GM19455 (cell line): ENCODE results near the gene PCCB.
"Not testable (repeated sequence)": the region's sequence is repeated elsewhere in the genome, so short reads cannot be mapped to it uniquely, and the experiment has no call there.

ENCODE experiments used
- ATAC-seq: cut with Tn5 transposase; IDR thresholded peaks from one replicate; pipeline ENCODE4 v1.9.1; 2021; ENCODE audit not compliant: unreplicated experiment

Gene PCCB

DNA sequence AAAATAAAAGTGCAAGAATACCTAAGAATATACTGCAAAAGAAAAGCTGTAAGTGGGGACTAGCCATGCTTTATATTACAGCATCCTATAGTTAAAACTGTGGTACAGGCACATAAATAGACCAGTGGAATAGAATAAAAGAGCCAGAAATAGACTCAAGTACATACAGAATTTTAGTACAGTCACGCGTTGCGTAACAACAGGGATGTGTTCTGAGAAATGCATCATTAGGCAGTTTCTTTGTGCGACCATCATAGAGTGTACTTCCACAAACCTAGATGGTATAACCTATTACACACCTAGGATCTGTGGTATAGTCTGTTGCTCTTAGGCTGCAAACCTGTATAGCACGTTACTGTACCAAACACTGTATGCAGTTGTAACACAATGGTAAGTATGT lies 61.8 kb downstream of the PCCB start:
- ATAC-seq: no peak

GRCh38 chr3:136326316-136326715 lies 76.2 kb downstream of the PCCB start:
- no peak for ATAC-seq

DNA sequence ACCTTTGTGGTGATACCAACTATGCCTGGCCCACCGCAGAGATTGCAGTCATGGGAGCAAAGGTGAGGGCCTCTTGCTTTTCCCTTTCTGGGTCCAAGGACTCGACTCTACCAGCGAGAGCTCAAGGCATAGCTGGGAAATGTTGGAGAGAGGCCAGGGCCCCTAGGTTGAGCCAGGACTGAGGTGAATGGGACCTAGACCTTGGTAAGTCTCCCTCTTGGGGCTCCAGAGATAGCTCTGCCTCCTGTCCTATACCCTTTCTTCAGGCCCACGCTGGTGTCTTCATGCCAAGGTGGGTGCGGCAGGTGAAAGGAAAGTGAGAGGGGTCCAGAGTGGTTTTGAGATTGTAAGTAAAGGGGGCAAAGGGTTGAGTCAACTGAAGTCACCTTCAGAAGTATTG lies 77.5 kb downstream of the PCCB start:
- ATAC-seq: no peak

DNA sequence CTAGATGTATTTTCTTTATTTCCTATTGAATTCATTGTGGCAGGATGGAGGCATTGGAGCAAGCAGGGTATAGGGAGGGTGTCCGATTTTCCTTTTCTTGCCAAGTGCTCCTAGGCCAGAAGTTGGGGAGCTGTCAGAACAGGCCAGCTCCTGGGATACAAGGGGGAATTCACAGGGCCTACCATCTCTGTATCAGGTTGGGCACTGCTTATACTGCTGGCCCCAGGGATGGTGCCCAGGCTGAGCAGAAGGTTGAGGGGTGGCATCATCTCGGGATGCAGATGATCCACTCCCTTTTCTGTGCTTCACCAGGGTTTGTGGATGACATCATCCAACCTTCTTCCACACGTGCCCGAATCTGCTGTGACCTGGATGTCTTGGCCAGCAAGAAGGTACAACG lies 79.5 kb downstream of the PCCB start:
- ATAC-seq: no peak

DNA sequence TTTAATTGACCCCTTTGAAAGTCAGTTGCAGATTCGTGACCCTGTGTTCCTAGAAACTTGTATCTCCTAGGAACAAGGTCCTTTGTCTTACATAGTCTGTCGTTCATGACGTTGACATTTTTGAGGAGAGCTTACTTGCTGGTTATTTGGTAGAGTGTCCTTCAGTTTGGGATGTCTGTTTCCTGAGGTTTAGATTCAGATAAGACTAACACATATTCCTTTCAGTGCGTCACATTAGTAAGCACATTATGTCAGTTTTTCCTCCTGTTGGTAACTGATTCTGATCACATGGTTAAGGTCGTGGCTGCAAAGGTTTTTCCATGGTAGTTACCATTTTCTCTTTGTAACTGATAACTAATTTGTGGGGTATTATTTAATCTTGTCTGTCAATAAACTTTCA lies 80.8 kb downstream of the PCCB start:
- ATAC-seq: no peak

GRCh38 chr3:136332302-136332701 lies 82.2 kb downstream of the PCCB start:
- no peak for ATAC-seq

GRCh38 chr3:136332776-136333175 lies 82.6 kb downstream of the PCCB start:
- ATAC-seq: no peak

GRCh38 chr3:136334209-136334608 lies 84.1 kb downstream of the PCCB start:
- no peak for ATAC-seq

DNA sequence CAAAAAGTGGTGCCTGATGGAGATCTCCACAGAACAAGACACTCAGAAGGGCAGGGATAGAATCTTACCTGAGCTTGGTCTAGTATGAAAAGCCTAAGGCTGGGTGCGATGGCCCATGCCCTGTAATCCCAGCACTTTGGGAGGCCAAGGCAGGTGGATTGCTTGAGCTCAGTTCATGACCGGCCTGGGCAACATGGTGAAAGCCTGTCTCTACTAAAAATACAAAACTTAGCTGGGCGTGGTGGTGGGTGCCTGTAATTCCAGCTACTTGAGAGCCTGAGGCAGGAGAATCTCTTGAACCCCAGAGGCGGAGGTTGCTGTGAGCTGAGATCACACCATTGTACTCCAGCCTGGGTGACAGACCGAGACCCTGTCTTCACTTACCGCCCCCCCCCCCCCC lies 84.6 kb downstream of the PCCB start:
- ATAC-seq: not testable (repeated sequence)

DNA sequence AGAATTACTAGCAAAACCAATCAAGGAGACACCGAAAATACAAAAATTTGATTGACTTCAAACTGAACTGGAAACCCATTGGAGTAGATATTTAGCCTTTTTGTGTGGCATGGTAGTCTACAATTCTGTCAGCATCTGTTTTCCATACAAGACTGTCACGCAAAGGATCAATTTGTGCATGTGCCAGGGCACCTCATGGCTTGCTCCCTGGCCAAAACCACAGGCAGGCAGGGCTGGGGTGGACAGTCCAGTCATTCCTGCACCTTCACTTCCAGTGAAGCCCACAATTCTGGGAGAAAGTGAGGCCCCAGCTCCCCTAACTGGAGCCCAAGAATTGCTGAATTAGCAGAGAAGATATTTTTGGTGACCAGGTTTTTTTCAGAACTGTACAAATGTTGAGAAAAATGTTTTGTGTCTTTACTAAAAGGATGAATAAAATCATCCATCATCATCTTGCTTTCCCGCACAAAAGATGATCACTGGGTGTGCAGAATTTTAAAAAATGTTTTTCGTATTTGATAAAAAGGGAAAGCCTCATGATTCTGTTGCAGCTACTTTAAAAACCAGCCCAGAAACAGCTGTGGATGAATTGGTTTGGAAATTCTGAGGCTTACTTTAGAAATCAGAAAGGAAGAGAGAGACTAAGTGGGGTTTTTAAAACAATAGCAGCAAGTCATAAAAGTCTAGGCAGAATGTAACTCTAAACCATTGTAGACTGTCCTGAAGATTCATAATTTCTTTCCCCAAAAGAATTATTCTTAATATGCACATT lies 86.4 kb downstream of the PCCB start:
- ATAC-seq: no peak

DNA sequence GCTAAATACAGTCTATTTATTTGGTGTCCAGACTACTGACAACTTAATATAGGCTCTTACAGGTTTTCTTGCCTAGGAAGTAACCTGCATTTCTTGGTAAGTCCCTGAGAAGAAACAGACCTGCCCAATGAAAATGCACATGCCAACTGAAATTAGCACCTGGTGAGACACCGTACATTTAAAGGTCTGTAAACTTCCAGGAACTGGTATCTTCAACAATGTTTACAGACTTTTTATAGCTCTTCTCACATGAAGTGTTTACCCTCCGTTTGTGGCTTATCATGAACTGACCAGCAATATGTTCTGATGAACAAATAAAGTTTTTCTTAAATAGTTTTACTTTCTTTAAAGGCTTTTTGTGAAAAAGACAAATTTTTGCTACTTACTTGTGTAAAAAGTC lies 93.3 kb downstream of the PCCB start:
- ATAC-seq: no peak

DNA sequence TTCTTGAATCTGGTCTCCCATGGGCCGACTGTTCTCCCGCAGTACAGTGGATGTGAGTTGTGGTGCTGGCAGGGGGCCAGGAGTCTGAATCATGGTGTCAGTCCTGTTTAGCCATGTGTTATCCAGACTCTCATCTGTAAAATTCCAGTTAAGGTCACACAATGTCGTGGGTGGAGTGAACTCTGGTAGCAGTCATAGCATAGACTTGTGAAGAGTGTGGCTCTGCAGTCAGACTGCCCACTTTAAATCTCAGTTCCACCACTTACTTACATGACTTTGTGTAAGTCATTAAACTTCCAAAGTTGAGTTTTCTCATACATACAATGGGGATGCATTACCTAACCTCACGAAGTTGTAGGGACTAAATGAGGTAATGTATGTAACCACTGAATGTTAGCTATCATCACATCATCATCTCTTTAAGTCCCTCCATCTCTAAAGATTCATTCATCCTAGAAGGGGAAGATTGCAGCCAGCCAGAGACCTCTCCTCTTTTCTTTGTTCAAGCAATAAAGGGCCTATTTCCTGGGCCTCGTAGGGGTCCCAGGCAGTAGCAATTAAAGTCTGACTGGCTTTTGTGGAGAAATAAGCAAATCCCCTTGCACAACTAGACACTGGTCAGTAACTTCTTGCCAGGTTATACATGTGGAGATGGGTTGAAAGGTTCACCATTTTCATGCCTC lies 93.9 kb downstream of the PCCB start:
- no peak for ATAC-seq

DNA sequence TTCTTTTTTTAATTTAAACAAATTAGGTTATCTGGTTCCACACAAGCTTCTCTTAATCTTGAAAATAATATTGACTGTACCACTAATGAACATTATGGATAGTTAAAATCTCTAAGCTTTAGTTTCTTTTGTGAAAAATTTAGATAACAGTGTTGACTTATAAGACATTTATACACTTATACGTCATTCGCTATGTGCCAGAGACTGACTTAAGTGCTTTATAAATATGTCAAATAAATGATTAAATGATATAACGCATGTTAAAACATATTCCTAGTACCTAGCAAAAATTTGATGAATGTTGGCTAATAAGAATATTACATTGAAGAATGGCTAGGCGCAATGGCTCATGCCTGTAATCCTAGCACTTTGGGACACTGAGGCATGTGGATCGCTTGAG lies 96.3 kb downstream of the PCCB start:
- no peak for ATAC-seq

DNA sequence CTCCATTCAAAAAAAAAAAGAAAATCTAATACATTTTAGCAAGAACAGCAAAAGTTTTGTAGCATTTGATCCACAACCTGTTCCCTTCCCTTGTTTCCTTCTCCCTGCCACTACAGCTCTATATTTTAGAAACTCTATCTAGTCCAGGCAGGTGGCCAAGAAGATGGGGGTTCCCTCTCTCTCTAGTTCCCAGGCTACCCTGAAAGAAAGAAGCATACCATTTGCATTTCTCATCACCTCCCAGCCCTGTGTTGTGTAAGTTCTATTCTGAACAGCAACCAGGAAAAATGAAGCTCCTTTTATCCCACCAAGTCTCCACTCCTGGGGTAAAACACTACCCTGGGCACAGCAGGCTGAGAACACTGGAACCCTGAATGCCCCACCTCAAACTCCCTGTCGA lies 100.0 kb downstream of the PCCB start:
- no peak for ATAC-seq

- ATAC-seq: no peak
Observed at GRCh38 chr3:136350557-136350956, 100.4 kb downstream of the PCCB start.

DNA sequence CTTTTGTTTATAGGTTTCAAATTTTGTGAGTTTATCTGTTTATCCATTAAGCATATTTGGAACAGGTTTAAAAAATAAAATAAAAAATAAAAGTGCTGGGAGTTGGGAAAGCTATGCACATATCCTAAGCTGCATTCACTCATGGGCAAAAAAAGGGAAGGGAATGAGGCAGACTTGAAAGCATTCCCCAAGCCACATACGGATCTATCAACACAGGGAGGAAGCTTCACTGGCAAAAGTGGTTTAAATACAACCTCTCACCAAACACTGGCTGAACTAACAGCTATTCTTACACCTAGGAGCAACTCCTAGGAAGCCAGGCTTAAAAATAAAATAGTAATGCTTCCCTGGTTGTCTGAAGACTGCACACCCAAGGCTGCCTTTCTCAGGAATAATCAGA lies 101.2 kb downstream of the PCCB start:
- no peak for ATAC-seq

- ATAC-seq: no peak
Observed at GRCh38 chr3:136351905-136352304, 101.8 kb downstream of the PCCB start.

- ATAC-seq: peak; percentile 61
Observed at GRCh38 chr3:136353461-136353860, 103.3 kb downstream of the PCCB start.

DNA sequence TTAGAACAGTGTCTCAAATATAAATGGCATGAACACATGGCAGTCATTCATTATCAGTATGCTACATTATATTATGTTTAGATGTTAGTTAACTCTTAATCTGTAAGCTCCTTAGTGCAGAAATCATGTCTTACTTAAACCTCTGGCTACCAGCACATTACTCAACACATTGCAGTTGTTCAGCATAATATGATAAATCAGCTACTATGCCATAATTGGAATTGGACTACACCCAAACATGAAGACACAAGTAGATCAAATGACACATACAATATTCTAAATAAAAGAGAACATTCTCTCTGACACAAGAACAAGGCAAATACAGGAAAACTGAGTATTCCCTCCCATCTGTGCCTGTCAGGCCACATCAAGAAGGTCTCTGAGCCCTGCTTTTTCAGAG lies 116.1 kb downstream of the PCCB start:
- no peak for ATAC-seq

- ATAC-seq: not testable (repeated sequence)
Observed at GRCh38 chr3:136375800-136376199, 125.7 kb downstream of the PCCB start.

GRCh38 chr3:136377508-136377907 lies 127.4 kb downstream of the PCCB start:
- ATAC-seq: no peak

GRCh38 chr3:136378011-136378410 lies 127.9 kb downstream of the PCCB start:
- ATAC-seq: no peak
